Fibroblast of skin of abdomen (primary cell): Measurements from ENCODE around the gene FAM20B.

ENCODE experiments used
- DNase-seq: peaks from one replicate; pipeline ENCODE4 v3.0.0-alpha.2; 2013

The FAM20B gene

GRCh38 chr1:179095924-179096323 is 70.2 kb downstream of the FAM20B start:
- no peak for DNase-seq

- no peak for DNase-seq
Observed at GRCh38 chr1:179099891-179100290, 74.2 kb downstream of the FAM20B start.

GRCh38 chr1:179101566-179101965 is 75.9 kb downstream of the FAM20B start:
- no peak for DNase-seq

- no peak for DNase-seq
Observed at GRCh38 chr1:179103999-179104398, 78.3 kb downstream of the FAM20B start.

GRCh38 chr1:179104611-179105250 is 79.0 kb downstream of the FAM20B start:
- DNase-seq: no peak

- DNase-seq: no peak
Observed at GRCh38 chr1:179105393-179105792, 79.7 kb downstream of the FAM20B start.

- DNase-seq: no peak
Observed at GRCh38 chr1:179107706-179108629, 82.3 kb downstream of the FAM20B start.

GRCh38 chr1:179108644-179109043 is 83.0 kb downstream of the FAM20B start:
- no peak for DNase-seq

- DNase-seq: no peak
Observed at GRCh38 chr1:179115181-179115580, 89.5 kb downstream of the FAM20B start.

- DNase-seq: no peak
Observed at GRCh38 chr1:179119513-179119912, 93.8 kb downstream of the FAM20B start.

- DNase-seq: no peak
Observed at GRCh38 chr1:179120736-179121135, 95.0 kb downstream of the FAM20B start.

GRCh38 chr1:179121159-179121938 is 95.7 kb downstream of the FAM20B start:
- peak; percentile 63 for DNase-seq

- peak; percentile 62 for DNase-seq
Observed at GRCh38 chr1:179124873-179125272, 99.2 kb downstream of the FAM20B start.
